ENCODE measurements around the gene EIF3I.

The EIF3I gene

GRCh38 chr1:32198237-32199042 is 23.8 kb upstream of the EIF3I start:
- no peak for DNase-seq

- no peak for DNase-seq
Measured at GRCh38 chr1:32199043-32199716, 23.0 kb upstream of the EIF3I start.

DNA sequence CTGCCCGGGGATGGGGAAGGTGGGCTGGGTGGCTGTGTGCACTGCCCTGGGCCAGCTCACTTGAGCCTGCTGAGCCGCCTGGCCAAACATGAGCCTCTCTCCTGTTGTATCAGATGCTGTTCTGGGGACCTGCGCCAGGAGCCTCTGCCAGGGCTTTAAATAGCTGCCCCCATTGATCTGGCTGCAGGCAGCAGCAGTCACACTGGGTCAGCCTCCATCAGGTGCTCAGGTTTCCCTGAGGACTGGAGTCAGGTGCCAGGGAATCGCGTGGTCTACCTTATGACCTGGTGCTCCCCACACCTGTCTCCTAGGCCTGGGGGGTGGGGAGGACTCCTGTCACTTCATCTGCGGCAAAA is 22.5 kb upstream of the EIF3I start:
- DNase-seq = no peak

DNA sequence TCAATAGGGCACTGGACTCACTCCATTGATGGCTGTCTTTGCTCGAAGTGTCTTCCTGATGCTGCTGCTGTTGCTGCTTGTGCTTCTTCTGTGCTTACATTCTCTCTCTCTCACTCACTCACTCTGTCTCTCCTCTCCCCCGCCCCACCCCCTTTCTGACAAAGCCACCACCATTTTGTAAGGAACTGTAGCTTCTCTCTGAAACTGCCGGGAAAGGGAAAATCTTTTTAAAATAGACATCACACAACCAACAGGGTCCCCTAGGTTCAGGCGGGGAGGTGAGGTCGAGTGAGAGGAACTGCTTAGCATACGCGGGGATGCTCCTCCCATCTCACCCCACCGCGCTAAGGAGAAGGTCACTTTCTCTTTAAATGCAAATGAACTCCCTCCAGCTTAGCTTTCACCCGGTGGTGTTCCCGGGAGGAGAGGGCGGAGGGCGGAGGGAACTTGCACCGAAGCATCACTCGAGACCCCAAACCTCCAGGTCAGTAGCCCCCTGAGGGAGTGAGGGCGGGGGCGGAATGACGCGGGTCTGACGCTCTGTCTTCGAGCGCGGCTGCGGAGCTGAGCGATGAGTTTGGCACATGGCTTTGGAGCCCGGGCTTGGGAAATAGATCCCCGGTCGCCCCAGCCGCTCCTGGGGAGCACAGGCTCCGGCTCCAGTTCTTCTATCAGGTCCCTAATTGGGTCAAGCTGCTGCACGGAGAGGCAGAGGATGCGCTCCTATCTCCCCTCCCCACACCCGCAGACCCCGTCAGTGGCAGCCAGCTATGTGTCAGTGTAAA is 21.8 kb upstream of the EIF3I start, which contains the start of gene CCDC28B:
Gene CCDC28B, plus strand, starts transcription at position 370 of the 785 bp plus-strand sequence. CDS start 1,341 bp downstream, outside the sequence.
- peak; percentile 76 for DNase-seq

DNA sequence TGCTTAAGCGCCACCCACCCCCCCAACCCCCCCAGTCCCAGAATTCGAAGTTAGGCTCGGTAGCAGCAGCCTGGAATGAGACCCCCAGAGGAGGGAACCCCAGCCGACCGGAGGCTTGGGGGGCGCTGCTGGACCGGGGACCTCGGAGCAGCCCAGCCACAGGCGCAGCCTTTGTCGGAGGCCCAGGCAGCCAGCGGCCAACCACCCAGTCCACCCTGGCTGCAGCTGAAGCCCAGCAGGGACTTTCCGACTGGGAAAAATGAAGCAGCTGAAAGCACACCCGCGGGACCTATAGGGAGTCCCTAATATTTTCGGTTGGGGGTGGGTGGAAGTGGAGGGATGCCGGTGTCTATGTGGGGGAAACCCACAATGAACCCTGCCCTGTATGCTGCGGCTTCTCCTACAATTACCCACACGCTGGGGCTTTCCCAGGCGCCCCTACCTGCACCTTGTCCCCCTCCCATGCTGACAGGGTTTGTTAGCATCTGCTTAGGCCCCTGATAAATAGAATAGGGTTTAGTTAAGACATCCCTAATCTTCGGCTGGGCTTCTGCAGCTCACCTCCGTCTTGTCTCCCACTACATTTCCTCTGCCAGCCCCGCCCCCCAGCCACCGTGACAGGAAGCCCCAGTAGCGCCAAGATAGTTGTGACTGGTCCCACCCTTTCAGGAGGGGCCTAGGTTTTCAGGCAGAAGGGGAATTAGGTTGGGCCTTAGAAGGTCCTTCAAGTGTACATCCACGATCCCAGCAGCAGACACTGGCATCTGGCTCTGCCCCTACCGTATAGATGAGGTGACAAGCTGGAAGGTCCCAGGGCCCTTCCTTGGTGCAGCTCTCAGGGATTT is 21.0 kb upstream of the EIF3I start:
- peak; percentile 67 for DNase-seq

DNA sequence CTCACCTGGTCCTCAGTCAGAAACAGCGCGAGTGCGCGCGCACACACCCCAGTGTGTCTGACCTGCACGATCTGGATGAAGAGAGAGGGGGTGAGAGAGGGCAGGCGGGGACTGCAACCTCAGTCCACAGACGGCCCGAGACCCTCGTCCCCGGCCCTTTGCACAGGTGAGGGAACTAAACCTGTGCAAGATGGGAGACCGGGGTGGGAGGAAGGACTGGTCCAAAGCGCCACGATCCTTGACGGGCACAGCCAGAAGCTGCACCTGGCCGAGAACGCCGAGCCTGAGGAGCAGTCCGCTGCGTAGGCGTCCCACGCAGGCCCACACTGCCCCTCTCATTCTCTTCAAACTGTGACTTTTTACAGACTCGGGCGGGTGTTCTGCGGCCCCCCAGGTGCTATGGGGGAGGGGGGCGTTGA is 17.3 kb upstream of the EIF3I start:
- DNase-seq = no peak

- DNase-seq = peak; percentile 90
Measured at GRCh38 chr1:32205401-32206370, 16.5 kb upstream of the EIF3I start, which contains the start of gene IQCC. TSS of gene IQCC (plus strand) at chr1:32205671. CDS start at chr1:32205682, 11 bp downstream.

DNA sequence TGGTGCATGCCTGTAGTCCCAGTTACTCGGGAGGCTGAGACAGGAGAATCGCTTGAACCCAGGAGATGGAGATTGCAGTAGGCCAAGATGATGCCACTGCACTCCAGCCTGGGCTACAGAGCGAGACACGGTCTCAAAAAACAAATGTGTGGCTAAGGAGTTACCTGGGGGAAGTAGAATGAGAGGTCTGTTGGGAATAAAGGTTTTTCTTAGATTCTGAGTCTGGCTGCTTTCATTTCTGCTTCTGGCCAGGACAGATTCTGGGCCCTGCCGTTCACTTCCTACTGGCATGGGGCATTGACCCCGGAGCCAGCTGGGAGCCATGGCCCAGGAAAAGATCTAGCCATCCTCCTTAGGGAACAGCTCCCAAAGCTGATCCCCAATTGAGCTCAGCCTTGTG is 13.7 kb upstream of the EIF3I start:
- DNase-seq = no peak

- DNase-seq = peak; percentile 36
Measured at GRCh38 chr1:32208891-32209328, 13.3 kb upstream of the EIF3I start, which contains the start of gene DCDC2B. TSS of gene DCDC2B (plus strand) at chr1:32209089. CDS start at chr1:32209094, 5 bp downstream.

- DNase-seq = peak; percentile 76
Measured at GRCh38 chr1:32215629-32216480, 6.4 kb upstream of the EIF3I start.

DNA sequence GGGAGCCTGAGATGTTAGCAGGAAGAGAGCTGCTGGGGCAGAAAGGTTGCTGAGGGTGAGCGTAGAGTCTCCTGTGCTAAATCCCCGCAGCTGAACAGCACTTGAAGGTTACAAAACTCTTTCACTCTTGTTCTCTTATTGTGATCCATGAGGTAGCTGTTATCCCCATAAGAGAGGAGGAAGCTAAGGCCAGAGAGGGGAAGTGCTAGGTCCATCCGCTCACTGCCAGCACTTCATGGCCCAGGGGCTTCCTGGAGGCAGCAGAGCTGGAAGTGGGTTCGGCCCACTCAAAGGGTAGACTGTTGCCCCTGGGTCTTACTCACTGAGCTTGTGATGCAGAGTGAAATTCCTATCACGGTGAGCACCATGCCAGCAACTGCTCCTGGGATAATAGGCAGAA is 5.6 kb upstream of the EIF3I start:
- no peak for DNase-seq

DNA sequence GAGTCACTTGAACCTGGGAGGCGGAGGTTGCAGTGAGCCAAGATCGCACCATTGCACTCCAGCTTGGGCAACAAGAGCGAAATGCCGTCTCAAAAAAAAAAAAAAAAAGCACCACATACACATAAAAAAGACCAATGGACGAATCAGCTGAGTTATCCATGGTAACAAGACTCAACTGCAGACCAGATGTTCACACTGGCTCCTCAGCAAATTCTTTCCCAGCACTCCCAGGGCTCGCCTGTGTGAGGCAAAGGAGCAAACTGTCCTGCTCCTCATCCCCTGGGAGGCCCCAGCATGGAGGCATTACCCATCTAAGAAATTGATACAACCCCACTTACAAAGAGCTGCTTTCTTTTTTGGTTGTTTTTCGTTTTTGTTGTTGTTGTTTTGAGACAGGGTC is 3.2 kb upstream of the EIF3I start:
- DNase-seq = no peak

DNA sequence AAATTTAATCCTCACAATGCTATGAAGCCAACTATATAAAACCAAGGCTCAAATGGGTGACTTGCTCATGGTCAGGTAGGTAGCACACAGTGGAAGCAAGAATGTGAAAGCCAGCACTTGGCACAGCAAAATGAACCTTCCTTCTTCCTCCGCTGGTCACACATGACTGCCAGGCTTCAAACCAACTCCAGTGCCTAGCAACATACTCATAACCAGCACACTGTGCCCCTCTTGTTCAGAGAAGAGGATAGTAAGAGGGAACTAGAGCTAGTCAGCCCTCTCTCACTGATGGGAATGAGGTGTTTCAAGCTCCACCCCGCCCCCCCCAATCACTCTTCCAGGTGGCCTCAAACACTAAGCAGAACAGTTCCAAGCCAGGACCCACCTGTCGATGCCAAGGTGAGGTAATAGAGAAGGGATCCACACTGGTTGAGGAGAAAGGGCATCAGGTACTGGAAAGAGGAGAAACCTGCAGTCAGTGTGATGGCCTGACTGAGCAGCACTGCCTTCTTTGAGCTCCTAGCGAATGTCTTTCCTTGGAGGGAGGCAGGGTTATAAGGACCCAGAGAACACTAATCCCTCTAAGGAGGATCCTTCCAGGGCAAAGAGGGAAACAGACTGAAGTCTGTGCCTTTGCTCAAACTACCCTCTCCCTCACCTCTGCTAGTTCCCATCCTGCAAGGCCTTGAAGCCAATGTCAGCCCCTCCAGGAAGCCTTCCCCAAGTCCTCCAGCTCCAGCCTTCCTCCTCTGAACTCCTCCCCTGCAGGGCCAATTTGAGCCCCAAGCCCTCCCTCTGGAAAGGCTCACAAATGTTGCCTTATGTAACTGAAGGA is 1.2 kb upstream of the EIF3I start:
- DNase-seq = no peak

DNA sequence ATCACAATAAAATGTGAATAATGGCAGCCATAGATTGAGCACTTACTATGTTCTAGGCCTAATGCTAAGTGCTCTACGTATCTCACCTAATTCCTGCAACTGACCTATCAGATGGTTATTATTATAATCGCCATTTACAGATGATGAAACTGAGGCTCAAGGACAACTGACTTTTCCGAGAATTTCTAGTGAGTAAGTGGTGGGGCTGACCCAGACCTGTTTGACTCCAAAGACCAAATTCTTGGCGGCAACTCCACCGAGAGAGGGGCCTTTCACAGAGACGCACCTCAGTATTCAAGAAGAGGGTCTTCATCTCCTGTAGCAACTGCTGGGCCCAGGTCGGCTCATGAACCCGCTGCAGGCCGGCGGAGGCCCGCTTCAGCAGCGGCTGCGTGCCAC is 627 bp upstream of the EIF3I start:
- DNase-seq = no peak

DNA sequence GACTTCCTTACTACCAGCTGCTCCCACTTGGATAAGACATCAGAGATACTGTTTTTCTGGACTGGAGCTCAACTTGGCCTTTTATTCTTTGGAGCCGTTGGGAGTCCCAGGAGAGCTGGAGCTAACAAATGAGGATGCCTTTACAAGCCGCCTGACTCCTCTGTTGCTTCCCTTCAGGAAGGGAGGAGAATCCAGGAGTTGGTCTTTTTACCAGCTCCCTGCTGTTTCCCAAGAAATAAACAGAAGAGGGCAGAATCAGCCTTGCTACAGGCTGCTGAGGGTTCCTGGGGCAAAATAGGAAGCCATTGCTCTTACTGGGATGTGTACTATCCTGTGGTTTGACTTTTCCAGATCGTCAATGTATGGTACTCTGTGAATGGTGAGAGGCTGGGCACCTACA is 1.5 kb downstream of the EIF3I start:
- DNase-seq = no peak

GRCh38 chr1:32224285-32224684 is 2.1 kb downstream of the EIF3I start:
- no peak for DNase-seq

- DNase-seq = no peak
Measured at GRCh38 chr1:32228771-32229170, 6.6 kb downstream of the EIF3I start.

GRCh38 chr1:32231843-32232432 is 9.7 kb downstream of the EIF3I start:
- no peak for DNase-seq

Data from OCI-M1 (cell line).